SKM-1 treated with dmso at 0.1 percent for 144 hours (cell line): ENCODE data around the gene KDELR1.

Experiments
- DNase-seq: peaks from one replicate; lab custom pipeline; 2025; ENCODE audit not compliant: unreplicated experiment; lab: John Stamatoyannopoulos, UW

KDELR1 gene

DNA sequence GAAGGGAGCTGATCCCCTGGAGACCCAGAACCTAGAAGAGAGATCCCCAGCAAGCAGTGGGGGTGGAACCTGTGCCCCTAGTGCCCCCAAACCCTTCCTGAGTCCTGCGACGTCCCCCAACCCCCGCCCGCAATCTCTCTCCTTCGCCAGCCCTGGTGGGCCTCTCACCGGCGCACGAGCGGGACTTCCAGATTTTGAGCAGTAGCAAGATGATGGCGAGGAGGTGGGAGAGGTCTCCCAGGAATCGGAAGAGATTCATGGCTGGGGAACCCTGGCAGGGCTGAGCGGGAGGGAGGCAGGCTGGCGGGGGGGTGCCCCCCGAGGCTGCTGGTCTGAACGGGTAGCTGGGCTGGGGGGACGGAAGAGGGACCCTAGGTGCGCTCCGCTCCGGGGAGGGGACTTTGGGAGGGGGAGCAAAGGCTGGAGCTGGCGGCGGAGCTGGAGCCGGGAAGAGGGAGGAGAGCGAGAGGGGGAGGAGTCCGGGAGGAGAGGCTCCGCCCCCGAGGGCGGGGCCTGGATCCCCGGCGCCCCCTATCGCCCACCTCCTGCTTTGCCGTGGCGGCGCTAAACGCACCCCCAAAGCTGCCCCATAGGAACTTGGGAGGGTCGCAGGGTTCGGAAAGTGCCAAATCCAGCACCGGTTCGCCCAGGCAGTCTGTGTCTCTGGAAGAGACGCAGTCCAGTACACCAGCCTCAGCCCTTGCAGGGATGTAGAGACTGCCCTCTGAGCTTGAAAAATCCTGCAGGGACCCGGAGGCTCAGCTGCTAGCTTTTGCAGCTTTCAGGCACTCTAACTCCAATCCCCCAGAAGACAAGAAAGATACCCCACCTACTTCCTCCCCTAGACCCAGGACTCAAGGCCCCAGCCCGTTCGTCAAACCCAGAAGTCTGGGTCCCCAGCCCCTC lies at the start of gene KDELR1:
Gene KDELR1, minus strand, starts transcription at position 452 of the 906 bp plus-strand sequence. Its CDS starts 193 bp downstream, at position 259.
- no peak for DNase-seq

DNA sequence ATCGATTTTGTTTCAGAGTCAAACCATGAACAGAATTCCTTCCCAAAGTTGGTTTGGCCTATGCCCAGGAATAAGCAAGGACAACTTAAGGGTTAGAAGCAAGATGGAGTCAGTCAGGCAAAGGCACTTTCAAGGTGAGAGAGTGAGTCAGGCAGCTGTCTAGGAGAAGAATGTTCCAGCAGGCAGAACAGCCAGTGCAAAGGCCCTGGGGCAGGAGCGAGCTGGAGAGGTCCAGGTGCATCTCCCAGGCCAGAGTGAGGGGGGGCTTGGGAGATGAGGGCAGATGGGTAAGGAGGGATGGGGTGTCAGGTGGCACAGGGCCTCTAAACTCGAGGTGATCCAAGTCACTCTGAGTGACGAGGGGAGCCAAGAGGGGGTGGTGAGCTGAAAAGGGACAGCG lies 45.2 kb upstream of the KDELR1 start:
- no peak for DNase-seq

DNA sequence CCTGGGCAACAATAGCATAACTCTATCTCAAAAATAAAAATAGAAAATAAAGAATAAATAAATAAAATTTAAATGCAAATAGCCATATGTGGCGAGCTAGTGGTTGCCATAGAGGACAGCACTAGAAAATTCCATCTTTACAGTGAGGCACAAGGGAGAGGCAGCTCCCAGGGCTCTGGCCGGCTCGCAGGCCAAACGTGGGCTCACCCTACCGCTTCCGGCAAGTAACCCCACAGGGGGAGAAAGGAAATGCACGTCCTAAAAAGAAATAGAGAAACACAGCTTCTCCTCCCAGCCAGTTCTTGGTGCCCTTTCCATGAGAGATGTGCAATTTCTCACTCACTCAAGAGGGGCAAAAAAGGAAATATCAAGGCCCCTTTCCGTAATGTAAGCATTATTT lies 42.0 kb upstream of the KDELR1 start:
- DNase-seq, result no peak

DNA sequence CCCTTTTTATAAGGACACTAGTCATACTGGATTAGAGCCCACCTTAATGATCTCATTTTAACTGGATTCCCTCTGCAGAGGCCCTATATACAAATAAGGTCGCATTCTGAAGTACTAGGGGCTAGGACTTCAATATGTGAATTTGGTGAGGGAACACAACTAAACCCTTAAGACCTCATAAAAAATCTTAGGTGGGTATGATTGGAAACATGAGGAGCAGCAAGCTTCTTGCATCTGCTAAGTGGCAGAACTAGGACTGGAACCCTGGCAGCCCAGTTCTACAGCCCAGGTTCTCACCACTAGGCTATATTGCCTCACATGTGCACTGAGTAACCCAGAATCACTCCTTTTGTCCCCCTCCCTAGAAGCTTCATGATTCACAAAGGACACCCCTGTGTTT lies 37.3 kb upstream of the KDELR1 start:
- no peak for DNase-seq

DNA sequence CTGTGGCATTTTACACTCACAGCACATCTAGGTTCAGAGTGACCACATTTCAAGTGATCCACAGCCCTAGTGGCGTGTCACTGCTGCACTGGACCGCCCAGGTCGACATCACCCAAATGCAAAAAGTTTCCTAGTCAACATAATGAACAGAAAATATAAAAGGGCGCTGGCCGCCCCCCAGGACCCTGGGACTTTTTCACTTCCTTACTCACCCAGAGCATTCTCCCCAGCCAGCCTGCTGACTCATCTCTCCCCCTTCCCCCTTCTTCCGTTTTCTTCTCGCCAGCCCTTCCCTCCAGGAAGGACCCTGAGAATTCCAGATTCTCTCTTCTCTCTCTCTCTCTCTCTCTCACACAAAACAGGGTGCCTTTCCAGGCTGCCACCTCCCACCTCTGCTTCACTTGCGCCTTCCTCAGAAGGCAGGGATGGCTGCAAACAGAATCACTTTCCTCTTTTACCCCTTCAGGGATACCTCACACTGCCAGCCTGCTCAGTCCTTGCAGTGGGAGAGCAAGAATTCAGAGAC lies 33.4 kb upstream of the KDELR1 start:
- DNase-seq, result peak; percentile 1

DNA sequence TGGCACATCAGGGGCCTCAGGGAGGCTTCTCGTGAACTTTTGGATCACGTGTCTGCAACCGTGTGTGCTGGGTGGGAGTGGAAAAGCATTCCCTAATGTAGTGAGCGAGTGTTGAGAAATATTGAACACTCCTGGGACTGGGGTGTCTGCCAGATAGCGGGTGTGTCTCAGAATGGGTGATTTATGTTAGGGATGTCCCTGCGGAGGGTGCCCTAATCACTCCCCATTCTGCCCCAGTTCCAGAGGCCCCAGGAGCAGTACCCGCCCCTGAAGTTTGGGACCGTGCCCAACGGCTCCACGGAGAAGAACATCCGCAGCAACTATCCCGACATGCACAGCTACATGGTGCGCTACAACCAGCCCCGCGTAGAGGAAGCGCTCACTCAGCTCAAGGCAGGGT lies 30.2 kb upstream of the KDELR1 start:
- no peak for DNase-seq

DNA sequence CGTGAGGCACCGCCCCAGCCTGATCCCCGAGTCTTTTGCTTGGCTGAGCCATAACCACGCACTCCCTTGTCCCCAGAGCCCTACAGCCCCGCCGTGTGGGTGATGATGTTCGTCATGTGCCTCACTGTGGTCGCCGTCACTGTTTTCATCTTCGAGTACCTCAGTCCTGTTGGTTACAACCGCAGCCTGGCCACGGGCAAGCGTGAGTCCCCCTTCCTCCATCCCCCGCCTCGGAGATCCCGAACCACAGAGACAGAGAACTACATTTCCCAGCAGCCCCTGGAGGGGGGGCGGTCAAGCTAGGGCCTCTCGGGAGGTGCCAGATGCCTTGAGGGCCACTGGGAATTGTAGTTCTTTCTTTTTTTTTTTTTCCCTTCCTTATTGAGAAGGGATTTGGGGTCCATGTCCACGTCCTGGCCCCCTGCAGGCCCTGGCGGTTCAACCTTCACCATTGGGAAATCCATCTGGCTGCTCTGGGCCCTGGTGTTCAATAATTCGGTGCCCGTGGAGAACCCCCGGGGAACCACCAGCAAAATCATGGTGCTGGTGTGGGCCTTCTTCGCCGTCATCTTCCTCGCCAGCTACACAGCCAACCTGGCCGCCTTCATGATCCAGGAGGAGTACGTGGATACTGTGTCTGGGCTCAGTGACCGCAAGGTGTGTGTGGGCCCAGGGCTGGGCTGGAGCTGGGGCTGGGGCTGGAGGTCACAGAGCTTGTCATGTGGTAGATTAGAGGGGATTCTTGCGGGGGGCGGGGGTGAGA lies 28.0 kb upstream of the KDELR1 start:
- DNase-seq, result peak; percentile 10

DNA sequence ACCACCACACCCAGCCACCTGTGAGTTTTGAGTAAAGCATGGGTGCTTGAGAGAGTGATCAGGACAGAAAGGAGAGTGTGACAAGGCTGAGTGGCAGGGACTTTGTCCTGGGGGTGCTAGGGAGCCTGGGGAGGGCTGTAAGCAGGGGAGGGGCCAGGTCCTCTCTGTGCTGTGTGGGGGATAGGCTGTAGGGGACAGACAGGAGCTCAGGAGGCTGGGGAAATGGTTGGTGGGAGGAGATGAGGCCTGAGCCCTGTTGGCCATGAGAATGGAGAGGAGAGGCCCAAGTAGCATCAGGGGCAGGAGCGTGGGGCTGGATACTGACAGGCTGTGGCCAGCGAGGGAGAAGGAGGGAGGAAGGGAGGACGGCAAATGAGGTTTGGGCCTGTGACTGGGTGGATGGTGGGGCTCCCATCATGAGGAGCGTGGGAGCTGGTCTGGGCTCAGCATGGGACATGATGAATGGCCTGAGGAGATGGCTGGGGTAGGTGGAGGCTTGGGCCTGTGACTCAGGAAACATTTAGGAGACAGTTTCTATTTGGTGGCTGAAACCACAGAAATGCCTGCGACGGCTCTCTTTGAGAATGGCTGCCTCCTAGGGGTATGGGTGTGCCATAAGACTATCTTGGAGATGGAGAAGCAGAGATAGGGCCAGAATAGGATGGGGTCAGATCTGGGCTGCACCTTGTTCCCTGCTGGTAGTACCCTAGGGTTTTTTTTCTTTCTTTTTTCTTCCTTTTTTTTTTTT lies 27.1 kb upstream of the KDELR1 start:
- DNase-seq, result no peak

DNA sequence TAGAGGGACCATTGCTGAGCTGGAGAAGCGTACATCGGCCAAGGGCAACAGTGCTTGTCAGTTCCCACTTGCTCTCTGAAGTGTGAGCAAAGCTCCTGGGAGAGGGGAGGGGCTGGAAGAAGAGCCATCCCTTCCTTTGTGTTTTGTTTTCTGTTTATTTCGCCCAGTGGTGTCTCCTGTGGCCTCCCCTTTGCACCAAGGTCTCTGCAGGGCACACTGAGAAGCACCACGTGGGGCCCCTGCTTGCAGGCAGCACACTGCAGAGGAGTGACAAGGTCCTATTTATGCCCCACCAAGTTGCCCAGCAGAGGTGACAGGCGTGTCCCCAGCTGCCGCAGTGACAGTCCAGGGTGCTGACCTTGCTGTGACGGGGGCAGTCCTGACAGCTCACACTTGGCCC lies 26.1 kb upstream of the KDELR1 start:
- DNase-seq, result no peak

DNA sequence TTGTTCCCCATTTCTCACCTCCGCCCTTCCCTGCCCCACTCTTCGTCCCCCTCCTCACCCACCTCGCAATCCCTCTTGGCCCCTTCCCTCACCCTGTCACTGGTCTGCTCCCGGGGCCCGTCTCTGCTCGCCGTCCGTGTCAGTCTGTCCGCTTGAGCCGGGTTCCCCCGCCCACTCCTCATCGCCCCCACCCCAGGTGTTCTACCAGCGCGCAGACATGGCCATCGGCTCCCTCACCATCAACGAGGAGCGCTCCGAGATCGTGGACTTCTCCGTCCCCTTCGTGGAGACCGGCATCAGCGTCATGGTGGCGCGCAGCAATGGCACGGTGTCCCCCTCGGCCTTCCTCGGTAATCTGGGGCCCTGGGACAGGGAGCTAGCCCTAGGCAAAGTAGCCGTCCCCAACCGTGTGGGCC lies 24.5 kb upstream of the KDELR1 start:
- no peak for DNase-seq

DNA sequence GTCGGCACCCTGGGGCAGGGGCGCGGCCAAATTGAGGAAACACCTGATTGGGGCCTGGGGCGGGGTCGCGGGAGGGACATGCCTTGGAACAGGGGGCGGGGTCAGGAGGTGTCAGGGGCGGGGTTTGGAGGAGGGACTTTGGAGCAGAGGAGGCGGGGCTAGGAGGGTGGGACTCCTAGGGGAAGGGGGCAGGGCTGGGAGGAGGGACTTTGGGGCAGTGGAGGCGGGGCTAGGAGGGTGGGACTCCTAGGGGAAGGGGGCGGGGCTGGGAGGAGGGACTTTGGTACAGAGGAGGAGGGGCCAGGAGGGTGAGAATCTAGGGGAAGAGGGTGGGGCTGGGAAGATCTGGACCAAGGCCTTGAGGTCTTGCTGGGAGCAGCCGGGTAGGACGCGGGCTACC lies 24.0 kb upstream of the KDELR1 start:
- DNase-seq, result peak; percentile 15

DNA sequence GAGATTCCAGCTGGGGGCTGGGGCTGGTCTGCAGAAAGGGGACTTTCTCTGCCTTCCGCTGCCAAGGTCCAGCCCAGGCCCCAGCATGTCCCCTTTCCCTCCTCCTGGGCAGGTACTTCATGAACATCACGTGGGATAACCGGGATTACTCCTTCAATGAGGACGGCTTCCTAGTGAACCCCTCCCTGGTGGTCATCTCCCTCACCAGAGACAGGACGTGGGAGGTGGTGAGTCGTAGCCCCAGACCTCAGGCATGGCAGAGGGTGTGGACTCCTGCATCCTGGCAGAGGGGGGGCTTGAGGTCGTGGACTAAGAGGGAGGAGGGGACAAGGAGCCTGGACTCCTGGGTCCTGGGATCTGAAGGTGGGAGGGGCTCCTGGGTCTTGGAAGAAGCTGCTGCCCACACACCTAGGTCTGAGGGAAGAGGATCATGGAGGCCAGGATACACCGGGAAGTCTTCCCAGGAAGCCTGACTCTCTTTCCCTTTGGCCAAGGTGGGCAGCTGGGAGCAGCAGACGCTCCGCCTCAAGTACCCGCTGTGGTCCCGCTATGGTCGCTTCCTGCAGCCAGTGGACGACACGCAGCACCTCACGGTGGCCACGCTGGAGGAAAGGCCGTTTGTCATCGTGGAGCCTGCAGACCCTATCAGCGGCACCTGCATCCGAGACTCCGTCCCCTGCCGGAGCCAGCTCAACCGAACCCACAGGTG lies 22.7 kb upstream of the KDELR1 start:
- no peak for DNase-seq

DNA sequence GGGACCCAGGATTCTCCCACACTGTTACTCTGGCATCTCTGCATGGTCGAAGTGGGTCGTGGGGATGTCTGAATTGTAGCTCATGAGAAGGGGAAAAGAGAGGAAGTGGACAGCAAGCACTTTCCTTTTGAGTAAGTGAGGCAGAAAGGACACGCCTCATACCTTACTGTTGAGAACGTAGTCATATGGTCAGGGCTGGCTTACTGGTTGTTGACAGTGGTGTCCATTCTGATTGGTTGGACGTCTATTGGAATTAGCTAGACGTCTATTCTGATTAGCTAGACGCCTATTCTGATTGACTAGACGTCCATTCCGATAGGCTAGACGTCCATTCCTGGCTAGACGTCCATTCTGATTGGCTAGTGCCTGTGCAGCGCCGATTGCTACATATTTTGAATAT lies 14.5 kb upstream of the KDELR1 start:
- no peak for DNase-seq

DNA sequence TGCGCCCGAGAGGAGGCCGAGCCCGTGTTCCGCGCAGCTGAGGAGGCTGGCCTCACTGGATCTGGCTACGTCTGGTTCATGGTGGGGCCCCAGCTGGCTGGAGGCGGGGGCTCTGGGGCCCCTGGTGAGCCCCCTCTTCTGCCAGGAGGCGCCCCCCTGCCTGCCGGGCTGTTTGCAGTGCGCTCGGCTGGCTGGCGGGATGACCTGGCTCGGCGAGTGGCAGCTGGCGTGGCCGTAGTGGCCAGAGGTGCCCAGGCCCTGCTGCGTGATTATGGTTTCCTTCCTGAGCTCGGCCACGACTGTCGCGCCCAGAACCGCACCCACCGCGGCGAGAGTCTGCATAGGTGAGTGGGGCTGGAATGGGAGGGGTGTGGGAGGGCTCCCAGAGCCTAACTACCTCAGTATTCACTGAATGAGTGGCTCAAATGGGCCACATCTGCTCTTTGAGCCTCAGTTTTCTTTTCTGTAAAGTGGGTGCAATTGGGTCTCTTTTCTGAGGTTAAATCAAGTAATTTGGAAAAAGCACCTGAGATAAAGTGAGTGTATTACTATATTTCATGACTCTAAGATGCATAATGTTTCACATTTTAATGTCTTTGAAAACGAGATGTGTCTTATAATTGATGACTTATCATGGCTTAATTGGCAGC lies 13.8 kb upstream of the KDELR1 start:
- no peak for DNase-seq

DNA sequence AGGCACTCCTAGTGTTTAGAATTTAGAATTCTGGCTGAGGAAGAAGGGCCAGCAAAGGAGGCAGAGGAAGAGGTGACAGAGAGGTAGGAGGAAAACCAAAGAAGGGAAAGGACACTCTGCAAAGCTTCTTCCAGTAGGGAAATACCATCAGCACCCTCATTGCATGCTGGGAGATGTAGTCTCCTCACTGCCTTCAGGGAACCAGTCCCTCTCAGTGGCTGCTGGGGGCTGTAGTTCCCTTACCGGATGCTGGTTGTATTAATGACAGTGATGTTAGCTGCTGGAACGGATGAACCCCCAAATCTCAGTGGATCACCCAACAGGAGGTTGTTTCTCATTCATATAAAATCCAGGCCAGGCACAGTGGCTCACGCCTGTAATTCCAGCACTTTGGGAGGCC lies 12.3 kb upstream of the KDELR1 start:
- DNase-seq, result peak; percentile 26

DNA sequence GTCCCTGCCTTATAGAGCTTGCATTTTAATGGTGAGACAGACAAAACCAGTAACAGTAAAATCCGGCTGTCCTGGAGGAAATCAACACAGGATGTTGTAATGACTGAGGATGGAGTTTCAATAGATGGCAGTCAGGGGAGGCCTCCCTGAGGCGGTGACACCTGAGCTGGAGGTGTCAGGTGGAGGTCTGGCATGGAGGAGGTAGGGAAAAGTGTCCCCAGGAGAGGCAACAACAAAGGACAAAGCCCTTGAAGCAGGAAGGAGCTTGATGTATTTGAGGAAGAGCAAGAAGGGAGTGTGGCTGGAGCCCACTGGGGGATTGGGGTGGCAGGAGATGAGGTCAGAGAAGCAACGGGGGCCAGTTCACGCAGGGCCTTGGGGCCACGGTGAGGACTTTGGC lies 9.9 kb upstream of the KDELR1 start:
- no peak for DNase-seq

DNA sequence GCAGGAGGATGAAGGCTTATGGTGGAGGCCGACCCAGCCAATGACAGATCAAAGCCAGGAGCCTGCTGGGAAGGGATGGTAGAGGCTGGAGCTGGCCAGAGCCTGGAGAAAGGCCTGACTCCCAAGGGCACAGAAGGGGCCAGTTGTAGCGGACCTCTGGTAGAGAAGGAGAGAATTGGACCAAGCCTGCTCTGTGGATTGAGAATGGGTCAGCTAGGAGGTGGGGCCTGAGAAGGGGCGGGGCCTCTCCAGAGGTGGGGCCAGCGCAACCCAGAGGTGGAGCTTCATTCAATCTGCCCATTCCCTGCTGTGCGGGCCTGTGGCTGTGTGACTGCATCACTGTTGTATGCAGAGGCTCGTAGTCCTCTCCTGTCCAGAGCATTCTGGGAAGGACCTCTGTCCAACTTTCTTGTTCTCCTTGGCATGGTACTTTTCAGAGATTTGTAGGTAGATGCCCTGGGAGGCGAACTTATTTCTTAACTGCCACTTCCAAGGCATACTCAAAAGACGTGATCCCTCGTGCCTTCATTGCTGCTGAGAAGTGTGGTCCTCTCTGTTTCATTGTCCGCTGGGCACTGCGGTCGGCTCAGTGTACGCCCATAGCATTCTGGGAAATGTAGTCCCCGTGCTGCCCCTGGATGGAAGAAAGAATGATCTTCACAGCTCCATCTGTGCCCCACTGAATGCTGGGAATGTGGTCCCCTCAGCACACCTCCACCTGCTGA lies 8.8 kb upstream of the KDELR1 start:
- DNase-seq, result no peak

DNA sequence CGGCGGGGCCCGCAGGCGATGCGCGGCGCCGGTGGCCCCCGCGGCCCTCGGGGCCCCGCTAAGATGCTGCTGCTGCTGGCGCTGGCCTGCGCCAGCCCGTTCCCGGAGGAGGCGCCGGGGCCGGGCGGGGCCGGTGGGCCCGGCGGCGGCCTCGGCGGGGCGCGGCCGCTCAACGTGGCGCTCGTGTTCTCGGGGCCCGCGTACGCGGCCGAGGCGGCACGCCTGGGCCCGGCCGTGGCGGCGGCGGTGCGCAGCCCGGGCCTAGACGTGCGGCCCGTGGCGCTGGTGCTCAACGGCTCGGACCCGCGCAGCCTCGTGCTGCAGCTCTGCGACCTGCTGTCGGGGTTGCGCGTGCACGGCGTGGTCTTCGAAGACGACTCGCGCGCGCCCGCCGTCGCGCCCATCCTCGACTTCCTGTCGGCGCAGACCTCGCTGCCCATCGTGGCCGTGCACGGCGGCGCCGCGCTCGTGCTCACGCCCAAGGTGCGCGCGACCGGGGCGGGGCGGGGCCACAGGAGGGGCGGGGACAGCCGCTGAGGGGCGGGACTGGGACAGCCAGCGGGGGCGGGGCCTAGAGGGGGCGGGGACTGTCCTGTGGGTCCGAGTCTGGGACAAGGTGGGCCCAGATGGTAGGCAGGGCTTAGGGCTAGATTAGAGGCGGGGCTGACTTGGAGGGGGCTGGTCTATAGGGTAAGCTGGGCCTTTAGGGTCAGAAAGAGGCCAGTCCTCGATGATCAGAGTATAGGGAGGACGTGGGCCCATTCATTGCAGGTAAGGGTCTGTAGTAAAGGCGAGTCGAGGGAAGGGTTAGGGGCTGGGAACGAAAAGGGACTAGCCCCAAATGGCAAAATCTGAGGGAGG lies 7.3 kb upstream of the KDELR1 start:
- peak; percentile 66 for DNase-seq

DNA sequence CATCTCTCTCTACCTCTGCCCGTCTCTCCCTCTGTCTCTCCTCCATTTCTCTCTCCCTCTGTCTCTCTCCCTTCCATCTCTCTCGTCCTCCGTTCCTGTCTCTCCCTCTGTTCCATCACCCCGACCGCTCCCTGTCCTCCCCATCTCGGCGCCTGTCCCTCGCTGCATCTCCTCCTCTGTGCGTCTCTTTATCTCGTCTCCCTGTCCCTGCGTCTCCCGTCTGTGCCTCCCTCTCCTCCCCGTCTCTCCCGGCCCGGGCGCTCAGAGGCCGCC lies 6.7 kb upstream of the KDELR1 start:
- DNase-seq, result no peak
